Suprapubic skin (tissue), 4 donors: Measurements from ENCODE around the gene MAGI1.

Experiments used
- CTCF ChIP-seq, 2 donors: fragments of 200-600 bp in 1 of 2; fragments of 450-650 bp in 1 of 2; sonication (generic) in 1 of 2; IDR thresholded peaks; one replicate each; pipeline ENCODE4 v1.5.1; 2016 to 2019; ENCODE audit warnings: antibody characterized with exemption in 2 of 2, mild to moderate bottlenecking in 1 of 2, moderate library complexity in 1 of 2
- EP300 ChIP-seq: sonication (generic); formaldehyde crosslinking; IDR thresholded peaks from one replicate; pipeline ENCODE4 v1.6.1; 2017; ENCODE audit warnings: antibody characterized with exemption
- POLR2A ChIP-seq, 2 donors: fragments of 450-650 bp; IDR thresholded peaks; one replicate each; pipeline ENCODE4 v1.6.1; 2017; ENCODE audit warnings: antibody characterized with exemption in 2 of 2, mild to moderate bottlenecking in 2 of 2, moderate library complexity in 2 of 2
- POLR2AphosphoS5 ChIP-seq, 3 donors: sonication (generic); formaldehyde crosslinking; IDR thresholded peaks; one replicate each; pipeline ENCODE4 v1.6.1; 2017; ENCODE audit warnings: antibody characterized with exemption in 3 of 3

- TF ChIP-seq CTCF (IDR thresholded peaks at IDR 0.05), result no peak
- TF ChIP-seq POLR2A (IDR thresholded peaks at IDR 0.05), result no peak
- no peak for TF ChIP-seq EP300
- TF ChIP-seq POLR2AphosphoS5 (IDR thresholded peaks at IDR 0.05), result no peak
These were observed 545.3 kb downstream of the MAGI1 start for GRCh38 chr3:65493371-65493882.
